CD4-positive, CD25-positive, alpha-beta regulatory T cell (primary cell): ENCODE measurements around the gene ADTRP. TPM values are rescaled to one million over a fixed set of nuclear protein-coding genes. Genes with fewer than 3 reads are reported as not detected.

ENCODE experiments used
- ATAC-seq, 2 donors: fragments of 150-1000 bp; cut with Tn5 transposase; one replicate each; pipeline ENCODE4 v1.10.0; 2021; ENCODE audit warnings: low read depth in 2 of 2, moderate number of reproducible peaks in 2 of 2, moderate library complexity in 1 of 2
- DNase-seq, 3 donors: peaks; one replicate each; pipeline versions ENCODE4 v3.0.0 to v3.0.0-alpha.2; 2012 to 2022; ENCODE audit warnings: mixed read lengths in 1 of 3
- H3K27ac ChIP-seq: one replicate; pipeline ENCODE4 v1.7.0; 2013; ENCODE audit warnings: mild to moderate bottlenecking, low read length; ENCODE audit not compliant: insufficient read depth, poor library complexity, severe bottlenecking
- H3K27me3 ChIP-seq: one replicate; pipeline ENCODE4 v1.7.0; 2013; ENCODE audit warnings: low read length; ENCODE audit not compliant: control insufficient read depth, insufficient read depth
- H3K36me3 ChIP-seq: one replicate; pipeline ENCODE4 v1.7.0; 2013; ENCODE audit warnings: mild to moderate bottlenecking, low read length, moderate library complexity; ENCODE audit not compliant: control insufficient read depth, insufficient read depth
- H3K4me1 ChIP-seq: 2 replicates; pipeline ENCODE4 v1.7.0; 2013; ENCODE audit warnings: mild to moderate bottlenecking, low read length; ENCODE audit not compliant: insufficient read depth, control insufficient read depth, poor library complexity, severe bottlenecking
- H3K4me3 ChIP-seq: one replicate; pipeline ENCODE4 v1.7.0; 2013; ENCODE audit warnings: low read depth, mild to moderate bottlenecking, low read length, moderate library complexity
- H3K9me3 ChIP-seq, 2 experiments: 1 replicate in 1 of 2; 2 replicates in 1 of 2; pipeline ENCODE4 v1.7.0; 2013; ENCODE audit warnings: low read length in 2 of 2, mild to moderate bottlenecking in 1 of 2, moderate library complexity in 1 of 2; ENCODE audit not compliant: control insufficient read depth in 2 of 2
- H3K27ac Mint-ChIP-seq, 3 donors: one replicate each; pipeline ENCODE4 v1.8.0; 2020 to 2022; ENCODE audit warnings: mild to moderate bottlenecking in 3 of 3, mixed read lengths in 3 of 3, moderate library complexity in 2 of 3
- H3K27me3 Mint-ChIP-seq: one replicate; pipeline ENCODE4 v1.8.0; 2022; ENCODE audit warnings: mild to moderate bottlenecking, mixed read lengths
- H3K36me3 Mint-ChIP-seq: one replicate; pipeline ENCODE4 v1.8.0; 2020; ENCODE audit warnings: mixed read lengths
- H3K4me1 Mint-ChIP-seq, 4 donors: one replicate each; pipeline ENCODE4 v1.8.0; 2020 to 2022; ENCODE audit warnings: mixed read lengths in 4 of 4, mild to moderate bottlenecking in 1 of 4
- H3K4me3 Mint-ChIP-seq, 4 donors: one replicate each; pipeline ENCODE4 v1.8.0; 2020 to 2022; ENCODE audit warnings: mild to moderate bottlenecking in 4 of 4, mixed read lengths in 4 of 4, moderate library complexity in 3 of 4
- H3K9me3 Mint-ChIP-seq, 7 donors: one replicate each; pipeline ENCODE4 v1.8.0; 2020 to 2022; ENCODE audit warnings: mixed read lengths in 7 of 7, mild to moderate bottlenecking in 3 of 7, moderate library complexity in 2 of 7
- polyA plus RNA-seq, 4 donors: library from polyadenylated mRNA; unstranded; fragments of 300-500 nt; fragmentation: Illumina TruSeq; gene quantifications; one replicate each; pipeline ENCODE4 v1.2.3, GENCODE V29; 2021
- total RNA-seq: library from RNA; stranded (reverse); gene quantifications from one replicate; pipeline ENCODE4 v1.2.3, GENCODE V29; 2022

The ADTRP gene
- total and polyA plus RNA-seq, 5 donors from 2014 or later = 27.3 to 41.7 (median 40.9) TPM

GRCh38 chr6:11705069-11705468 lies 73.5 kb downstream of the ADTRP start:
- Mint-ChIP-seq H3K4me1 (peaks cover 9 to 45% (median 19%) of the 10 kb centered on the region in 4 donors), H3K27me3 (no peaks in the 10 kb centered on the region), H3K4me3 (no peak overlapping the region), H3K36me3 (no peaks in the 10 kb centered on the region), H3K9me3 (peaks cover 0 to 1% (median 0%) of the 10 kb centered on the region in 7 donors), H3K27ac (peak overlapping the region in 2 of 3 donors; percentile 62 to 69)
- Histone ChIP-seq H3K9me3 (no peaks in the 10 kb centered on the region), H3K36me3 (no peaks in the 10 kb centered on the region), H3K4me3 (no peak overlapping the region), H3K27ac (no peak overlapping the region), H3K27me3 (no peaks in the 10 kb centered on the region), H3K4me1 (peaks cover 16% of the 10 kb centered on the region)
- DNase-seq (no peak), ATAC-seq (no peak)

GRCh38 chr6:11703725-11704124 lies 74.9 kb downstream of the ADTRP start:
- DNase-seq = no peak
- Histone ChIP-seq H3K9me3 (no peaks in the 10 kb centered on the region), H3K27ac (no peak overlapping the region), H3K4me3 (no peak overlapping the region), H3K36me3 (no peaks in the 10 kb centered on the region), H3K27me3 (no peaks in the 10 kb centered on the region), H3K4me1 (peaks cover 2% of the 10 kb centered on the region)
- no peaks in the 10 kb centered on the region for H3K27me3 Mint-ChIP-seq
- H3K4me3 Mint-ChIP-seq = no peak overlapping the region
- no peak overlapping the region for H3K27ac Mint-ChIP-seq
- H3K9me3 Mint-ChIP-seq = peaks cover 0 to 1% (median 0%) of the 10 kb centered on the region in 7 donors
- ATAC-seq = no peak
- peaks cover 6 to 38% (median 12%) of the 10 kb centered on the region in 4 donors for H3K4me1 Mint-ChIP-seq
- H3K36me3 Mint-ChIP-seq = no peaks in the 10 kb centered on the region

- ATAC-seq (no peak), DNase-seq (no peak)
- H3K4me1 ChIP-seq = no peaks in the 10 kb centered on the region
- no peaks in the 10 kb centered on the region for H3K27me3 Mint-ChIP-seq
- H3K27ac Mint-ChIP-seq = peak overlapping the region; percentile 41 to 73 (median 50)
- no peaks in the 10 kb centered on the region for H3K36me3 ChIP-seq
- no peaks in the 10 kb centered on the region for H3K9me3 ChIP-seq
- H3K4me3 ChIP-seq = no peak overlapping the region
- H3K9me3 Mint-ChIP-seq = peaks cover 0 to 1% (median 0%) of the 10 kb centered on the region in 7 donors
- no peaks in the 10 kb centered on the region for H3K36me3 Mint-ChIP-seq
- H3K4me1 Mint-ChIP-seq = peaks cover 0 to 28% (median 8%) of the 10 kb centered on the region in 4 donors
- H3K27me3 ChIP-seq = no peaks in the 10 kb centered on the region
- no peak overlapping the region for H3K27ac ChIP-seq
- no peak overlapping the region for H3K4me3 Mint-ChIP-seq
These were observed 76.0 kb downstream of the ADTRP start for GRCh38 chr6:11702500-11703130.

- H3K4me1 Mint-ChIP-seq = peaks cover 0 to 24% (median 8%) of the 10 kb centered on the region in 4 donors
- no peak overlapping the region for H3K4me3 ChIP-seq
- ATAC-seq (no peak), DNase-seq (no peak)
- no peaks in the 10 kb centered on the region for H3K36me3 ChIP-seq
- no peak overlapping the region for H3K4me3 Mint-ChIP-seq
- H3K27me3 ChIP-seq = no peaks in the 10 kb centered on the region
- H3K27ac ChIP-seq = no peak overlapping the region
- H3K4me1 ChIP-seq = no peaks in the 10 kb centered on the region
- H3K9me3 ChIP-seq = no peaks in the 10 kb centered on the region
- H3K27ac Mint-ChIP-seq = peak overlapping the region; percentile 41 to 73 (median 50)
- peaks cover 1% of the 10 kb centered on the region for H3K27me3 Mint-ChIP-seq
- no peaks in the 10 kb centered on the region for H3K36me3 Mint-ChIP-seq
- H3K9me3 Mint-ChIP-seq = peaks cover 0 to 1% (median 0%) of the 10 kb centered on the region in 7 donors
These were observed 76.5 kb downstream of the ADTRP start for GRCh38 chr6:11702089-11702488.

- Mint-ChIP-seq H3K27me3 (peaks cover 6% of the 10 kb centered on the region), H3K36me3 (no peaks in the 10 kb centered on the region), H3K9me3 (peaks cover 0 to 1% (median 0%) of the 10 kb centered on the region in 7 donors), H3K27ac (peak overlapping the region in 1 of 3 donors; percentile 21), H3K4me1 (peaks cover 0 to 24% (median 8%) of the 10 kb centered on the region in 4 donors), H3K4me3 (no peak overlapping the region)
- ATAC-seq (no peak), DNase-seq (no peak)
- Histone ChIP-seq H3K36me3 (no peaks in the 10 kb centered on the region), H3K4me1 (no peaks in the 10 kb centered on the region), H3K27ac (no peak overlapping the region), H3K4me3 (no peak overlapping the region), H3K27me3 (no peaks in the 10 kb centered on the region), H3K9me3 (no peaks in the 10 kb centered on the region)
These were observed 77.0 kb downstream of the ADTRP start for GRCh38 chr6:11701573-11701972.

GRCh38 chr6:11700118-11700718 lies 78.4 kb downstream of the ADTRP start:
- Histone ChIP-seq H3K4me3 (no peak overlapping the region), H3K36me3 (no peaks in the 10 kb centered on the region), H3K9me3 (no peaks in the 10 kb centered on the region), H3K27ac (no peak overlapping the region), H3K27me3 (no peaks in the 10 kb centered on the region), H3K4me1 (no peaks in the 10 kb centered on the region)
- H3K9me3 Mint-ChIP-seq = peaks cover 0 to 1% (median 0%) of the 10 kb centered on the region in 7 donors
- peaks cover 11% of the 10 kb centered on the region for H3K27me3 Mint-ChIP-seq
- peak in 2 of 3 donors; percentile 49 to 76 for DNase-seq
- no peak overlapping the region for H3K4me3 Mint-ChIP-seq
- peaks cover 0 to 22% (median 7%) of the 10 kb centered on the region in 4 donors for H3K4me1 Mint-ChIP-seq
- ATAC-seq = peak in 1 of 2 donors; percentile 48
- H3K36me3 Mint-ChIP-seq = no peaks in the 10 kb centered on the region
- peak overlapping the region in 1 of 3 donors; percentile 92 for H3K27ac Mint-ChIP-seq

- no peaks in the 10 kb centered on the region for H3K27me3 ChIP-seq
- no peaks in the 10 kb centered on the region for H3K9me3 ChIP-seq
- no peaks in the 10 kb centered on the region for H3K36me3 ChIP-seq
- Mint-ChIP-seq H3K4me3 (no peak overlapping the region), H3K36me3 (no peaks in the 10 kb centered on the region), H3K9me3 (no peaks in the 10 kb centered on the region), H3K4me1 (peaks cover 0 to 22% (median 6%) of the 10 kb centered on the region in 4 donors), H3K27me3 (peaks cover 11% of the 10 kb centered on the region), H3K27ac (peak overlapping the region in 1 of 3 donors; percentile 4)
- ATAC-seq = no peak
- no peaks in the 10 kb centered on the region for H3K4me1 ChIP-seq
- no peak overlapping the region for H3K4me3 ChIP-seq
- H3K27ac ChIP-seq = no peak overlapping the region
- no peak for DNase-seq
These were observed 79.0 kb downstream of the ADTRP start for GRCh38 chr6:11699576-11699975.
